ENCODE data around the gene ELAVL2.

DNA sequence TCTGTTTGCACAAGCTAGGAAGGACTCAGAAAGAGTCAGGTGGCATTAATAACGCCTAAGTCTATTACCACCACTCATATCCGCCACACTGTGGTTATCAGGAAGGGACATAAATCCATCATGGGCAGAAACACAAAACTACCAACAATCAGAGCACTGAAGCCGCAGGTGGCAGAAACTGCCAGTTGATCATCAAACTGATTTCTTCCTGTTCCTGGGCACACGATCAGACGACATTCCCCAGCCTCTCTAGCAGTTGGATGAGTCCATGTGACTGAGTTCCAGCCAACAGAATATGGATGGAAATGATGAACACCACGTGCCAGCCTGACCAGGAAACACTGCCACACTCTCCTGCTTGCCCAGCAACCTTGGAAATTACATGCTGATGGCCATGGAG is 181.7 kb downstream of the ELAVL2 start:
- TF ChIP-seq, protein P1, sequence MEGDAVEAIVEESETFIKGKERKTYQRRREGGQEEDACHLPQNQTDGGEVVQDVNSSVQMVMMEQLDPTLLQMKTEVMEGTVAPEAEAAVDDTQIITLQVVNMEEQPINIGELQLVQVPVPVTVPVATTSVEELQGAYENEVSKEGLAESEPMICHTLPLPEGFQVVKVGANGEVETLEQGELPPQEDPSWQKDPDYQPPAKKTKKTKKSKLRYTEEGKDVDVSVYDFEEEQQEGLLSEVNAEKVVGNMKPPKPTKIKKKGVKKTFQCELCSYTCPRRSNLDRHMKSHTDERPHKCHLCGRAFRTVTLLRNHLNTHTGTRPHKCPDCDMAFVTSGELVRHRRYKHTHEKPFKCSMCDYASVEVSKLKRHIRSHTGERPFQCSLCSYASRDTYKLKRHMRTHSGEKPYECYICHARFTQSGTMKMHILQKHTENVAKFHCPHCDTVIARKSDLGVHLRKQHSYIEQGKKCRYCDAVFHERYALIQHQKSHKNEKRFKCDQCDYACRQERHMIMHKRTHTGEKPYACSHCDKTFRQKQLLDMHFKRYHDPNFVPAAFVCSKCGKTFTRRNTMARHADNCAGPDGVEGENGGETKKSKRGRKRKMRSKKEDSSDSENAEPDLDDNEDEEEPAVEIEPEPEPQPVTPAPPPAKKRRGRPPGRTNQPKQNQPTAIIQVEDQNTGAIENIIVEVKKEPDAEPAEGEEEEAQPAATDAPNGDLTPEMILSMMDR (IDR thresholded peaks at IDR 0.05): no peak
- TF ChIP-seq, protein P2, sequence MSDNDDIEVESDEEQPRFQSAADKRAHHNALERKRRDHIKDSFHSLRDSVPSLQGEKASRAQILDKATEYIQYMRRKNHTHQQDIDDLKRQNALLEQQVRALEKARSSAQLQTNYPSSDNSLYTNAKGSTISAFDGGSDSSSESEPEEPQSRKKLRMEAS (CRISPR knock-in tag; IDR thresholded peaks at IDR 0.05): no peak
- TF ChIP-seq ZBTB21 (CRISPR knock-in tag; IDR thresholded peaks at IDR 0.05; ENCODE audit: borderline replicate concordance) (no peak), CREB1 (CRISPR knock-in tag; IDR thresholded peaks at IDR 0.05) (no peak), ZNF232 (CRISPR knock-in tag; IDR thresholded peaks at IDR 0.05) (no peak), RORB (CRISPR knock-in tag; IDR thresholded peaks at IDR 0.05) (no peak), HMGA2 (CRISPR knock-in tag; IDR thresholded peaks at IDR 0.05) (no peak), FOXK1 (CRISPR knock-in tag; IDR thresholded peaks at IDR 0.05) (no peak), JUN (CRISPR knock-in tag; IDR thresholded peaks at IDR 0.05) (no peak), OVOL2 (CRISPR knock-in tag; IDR thresholded peaks at IDR 0.05; ENCODE audit: borderline replicate concordance) (no peak)
- TF ChIP-seq, protein P3, sequence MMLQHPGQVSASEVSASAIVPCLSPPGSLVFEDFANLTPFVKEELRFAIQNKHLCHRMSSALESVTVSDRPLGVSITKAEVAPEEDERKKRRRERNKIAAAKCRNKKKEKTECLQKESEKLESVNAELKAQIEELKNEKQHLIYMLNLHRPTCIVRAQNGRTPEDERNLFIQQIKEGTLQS (CRISPR knock-in tag; conservative IDR thresholded peaks at IDR 0.05): no peak
- TF ChIP-seq, protein P4, sequence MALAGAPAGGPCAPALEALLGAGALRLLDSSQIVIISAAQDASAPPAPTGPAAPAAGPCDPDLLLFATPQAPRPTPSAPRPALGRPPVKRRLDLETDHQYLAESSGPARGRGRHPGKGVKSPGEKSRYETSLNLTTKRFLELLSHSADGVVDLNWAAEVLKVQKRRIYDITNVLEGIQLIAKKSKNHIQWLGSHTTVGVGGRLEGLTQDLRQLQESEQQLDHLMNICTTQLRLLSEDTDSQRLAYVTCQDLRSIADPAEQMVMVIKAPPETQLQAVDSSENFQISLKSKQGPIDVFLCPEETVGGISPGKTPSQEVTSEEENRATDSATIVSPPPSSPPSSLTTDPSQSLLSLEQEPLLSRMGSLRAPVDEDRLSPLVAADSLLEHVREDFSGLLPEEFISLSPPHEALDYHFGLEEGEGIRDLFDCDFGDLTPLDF (CRISPR knock-in tag; IDR thresholded peaks at IDR 0.05): no peak
